Endothelial cell of umbilical vein (primary cell): ENCODE measurements around the gene RABGAP1. TPM values are rescaled to one million over a fixed set of nuclear protein-coding genes. Genes with fewer than 3 reads are reported as not detected.

Experiments
- BruUV-seq: library from RNA; stranded (reverse); fragments of 400-500 nt; replicated peaks from 2 replicates; lab custom pipeline; 2021; lab: Mats Ljungman, UMichigan
- CTCF ChIA-PET: fragments of 300-600, 350-600 bp; sonication (Branson Sonifier 250); formaldehyde crosslinking; loops from one replicate; lab custom pipeline; 2021; ENCODE audit warnings: antibody characterized with exemption, inconsistent platforms; lab: Charles Lee
- POLR2A ChIA-PET: fragments of 300-600, 350-600 bp; sonication (Branson Sonifier 250); formaldehyde crosslinking; loops from one replicate; lab custom pipeline; 2021; ENCODE audit warnings: antibody characterized with exemption, inconsistent platforms; lab: Charles Lee
- DNase-seq: peaks from one replicate; pipeline ENCODE4 v3.0.0-alpha.2; 2011; ENCODE audit warnings: low read depth, low spot score
- FAIRE-seq: peaks from 2 replicates; lab custom pipeline; 2011; peaks lifted over from hg19 to GRCh38; lab: Jason Lieb, UNC
- H2AFZ ChIP-seq: 2 replicates; pipeline ENCODE4 v1.6.0; 2012; ENCODE audit warnings: low read depth, low read length, control low read depth, inconsistent platforms
- H3K27ac ChIP-seq: 2 replicates; pipeline ENCODE4 v1.5.1; 2011; ENCODE audit warnings: low read depth, mild to moderate bottlenecking, control low read depth, low read length, moderate library complexity; ENCODE audit not compliant: insufficient read depth
- H3K27me3 ChIP-seq, 2 experiments: 2 replicates each; pipeline versions ENCODE4 v1.6.0 to v1.6.1; 2011; ENCODE audit warnings: low read length in 2 of 2, mixed read lengths in 1 of 2; ENCODE audit not compliant: control insufficient read depth in 2 of 2, insufficient read depth in 2 of 2
- H3K36me3 ChIP-seq, 2 experiments: 2 replicates in 1 of 2; 3 replicates in 1 of 2; pipeline ENCODE4 v1.5.1; 2011; ENCODE audit warnings: low read length in 2 of 2, mild to moderate bottlenecking in 1 of 2, moderate library complexity in 1 of 2; ENCODE audit not compliant: control insufficient read depth in 2 of 2, insufficient read depth in 2 of 2; ENCODE audit errors: extremely low read depth in 1 of 2
- H3K4me1 ChIP-seq: 3 replicates; pipeline ENCODE4 v1.5.1; 2011; ENCODE audit warnings: mild to moderate bottlenecking, low read length; ENCODE audit not compliant: control insufficient read depth, insufficient read depth; ENCODE audit errors: extremely low read depth
- H3K4me2 ChIP-seq: 2 replicates; pipeline ENCODE4 v1.6.1; 2011; ENCODE audit warnings: low read length, control low read depth, mixed read lengths; ENCODE audit not compliant: insufficient read depth
- H3K4me3 ChIP-seq, 3 experiments: fragments of 200-600 bp in 1 of 3; sonication (generic), shearing (Covaris generic) in 1 of 3; replicated peaks in 1 of 3; 2 replicates each; pipeline ENCODE4 v1.5.1; 2011 to 2016; ENCODE audit warnings: control low read depth in 3 of 3, low read length in 3 of 3, mild to moderate bottlenecking in 2 of 3, inconsistent platforms in 1 of 3, low read depth in 1 of 3, moderate library complexity in 1 of 3; ENCODE audit not compliant: insufficient read depth in 1 of 3
- H3K79me2 ChIP-seq: 2 replicates; pipeline ENCODE4 v1.6.0; 2012; ENCODE audit warnings: low read length, inconsistent platforms; ENCODE audit not compliant: control insufficient read depth, insufficient read depth
- H3K9ac ChIP-seq: replicated peaks from 2 replicates; pipeline ENCODE3; 2011; ENCODE audit warnings: low read length, control low read depth; ENCODE audit not compliant: insufficient read depth; ENCODE audit errors: extremely low read depth
- H3K9me1 ChIP-seq: replicated peaks from 3 replicates; pipeline ENCODE4 v1.6.0; 2011; ENCODE audit warnings: mild to moderate bottlenecking, low read length; ENCODE audit not compliant: control insufficient read depth, insufficient read depth; ENCODE audit errors: extremely low read depth
- H3K9me3 ChIP-seq: replicated peaks from 2 replicates; pipeline ENCODE4 v1.5.1; 2012; ENCODE audit warnings: low read length, inconsistent platforms; ENCODE audit not compliant: control insufficient read depth, insufficient read depth
- H4K20me1 ChIP-seq: replicated peaks from 2 replicates; pipeline ENCODE3; 2011; ENCODE audit warnings: mild to moderate bottlenecking, low read length; ENCODE audit not compliant: control insufficient read depth, insufficient read depth; ENCODE audit errors: extremely low read depth
- MYC ChIP-seq: IDR thresholded peaks from one replicate; pipeline ENCODE4 v1.6.1; 2011; ENCODE audit warnings: mild to moderate bottlenecking, low read depth, low read length
- POLR2A ChIP-seq: IDR thresholded peaks from 2 replicates; pipeline ENCODE4 v1.6.1; 2012; ENCODE audit warnings: low read depth, mild to moderate bottlenecking, control low read depth, low read length
- dilution Hi-C: fragments of 300-500 bp; cut with MboI; formaldehyde crosslinking; loops from one replicate; pipeline ENCODE4 v1.15.0; 2019; ENCODE audit warnings: low sequenced_read_pairs; ENCODE audit not compliant: extremely low pct_ligation_motif_present
- intact Hi-C: fragments of 100-400 bp; cut with micrococcal nuclease; formaldehyde crosslinking; loops from one replicate; pipeline ENCODE4 v1.10.0; 2022
- polyA plus RNA-seq, 4 experiments: library from polyadenylated mRNA; depleted of rRNA in 3 of 4; stranded (reverse) in 3 of 4; unstranded in 1 of 4; fragments of >200 nt; gene quantifications; 2 replicates each; pipeline versions ENCODE4 v1.2.1 to v1.2.3, GENCODE V29; 2011 to 2012; ENCODE audit warnings: missing spikeins in 1 of 4
- total RNA-seq: library from RNA; stranded (reverse); gene quantifications from 2 replicates; pipeline ENCODE4 v1.2.3, GENCODE V29; 2021
- TF ChIP-seq, protein P1 (sequence below), 2 donors: IDR thresholded peaks; 1 replicate in 1 of 2; 2 replicates in 1 of 2; pipeline ENCODE4 v1.5.1; 2011; ENCODE audit warnings: low read length in 2 of 2, mild to moderate bottlenecking in 2 of 2, moderate library complexity in 2 of 2, control low read depth in 1 of 2, inconsistent platforms in 1 of 2, low read depth in 1 of 2; ENCODE audit not compliant: insufficient read depth in 1 of 2; ENCODE audit errors: extremely low read depth in 1 of 2

The RABGAP1 gene
- total and polyA plus RNA-seq, 2 donors (not counting 3 experiments of a cell fraction or from before 2014, with no cell fraction given), result 19.0 to 53.6 TPM

- BruUV-seq, result no TSS peak
- dilution Hi-C loops, result no loop called here
- peaks cover 11 to 34% of the 10 kb centered on the region in 2 experiments for H3K36me3 ChIP-seq
- H3K9ac ChIP-seq, result no peak overlapping the region
- no peak overlapping the region for H3K27ac ChIP-seq
- DNase-seq (no peak), FAIRE-seq (no peak)
- no peak for TF ChIP-seq MYC
- TF ChIP-seq, protein P1, sequence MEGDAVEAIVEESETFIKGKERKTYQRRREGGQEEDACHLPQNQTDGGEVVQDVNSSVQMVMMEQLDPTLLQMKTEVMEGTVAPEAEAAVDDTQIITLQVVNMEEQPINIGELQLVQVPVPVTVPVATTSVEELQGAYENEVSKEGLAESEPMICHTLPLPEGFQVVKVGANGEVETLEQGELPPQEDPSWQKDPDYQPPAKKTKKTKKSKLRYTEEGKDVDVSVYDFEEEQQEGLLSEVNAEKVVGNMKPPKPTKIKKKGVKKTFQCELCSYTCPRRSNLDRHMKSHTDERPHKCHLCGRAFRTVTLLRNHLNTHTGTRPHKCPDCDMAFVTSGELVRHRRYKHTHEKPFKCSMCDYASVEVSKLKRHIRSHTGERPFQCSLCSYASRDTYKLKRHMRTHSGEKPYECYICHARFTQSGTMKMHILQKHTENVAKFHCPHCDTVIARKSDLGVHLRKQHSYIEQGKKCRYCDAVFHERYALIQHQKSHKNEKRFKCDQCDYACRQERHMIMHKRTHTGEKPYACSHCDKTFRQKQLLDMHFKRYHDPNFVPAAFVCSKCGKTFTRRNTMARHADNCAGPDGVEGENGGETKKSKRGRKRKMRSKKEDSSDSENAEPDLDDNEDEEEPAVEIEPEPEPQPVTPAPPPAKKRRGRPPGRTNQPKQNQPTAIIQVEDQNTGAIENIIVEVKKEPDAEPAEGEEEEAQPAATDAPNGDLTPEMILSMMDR (IDR thresholded peaks at IDR 0.05; ENCODE audit: extremely low read depth in 1 of 2, insufficient read depth in 1 of 2, low read depth in 1 of 2, low read length in 2 of 2), result no peak
- TF ChIP-seq POLR2A, result no peak
- H3K27me3 ChIP-seq, result no peaks in the 10 kb centered on the region
- H3K4me1 ChIP-seq, result no peaks in the 10 kb centered on the region
- no peak overlapping the region for H2AFZ ChIP-seq
- no peaks in the 10 kb centered on the region for H3K9me1 ChIP-seq
- H3K4me2 ChIP-seq, result no peak overlapping the region
- no peaks in the 10 kb centered on the region for H3K9me3 ChIP-seq
- H3K79me2 ChIP-seq, result no peaks in the 10 kb centered on the region
- no peak overlapping the region for H3K4me3 ChIP-seq
- CTCF ChIA-PET, result interaction anchor here (2.9 kb wide), 1 partner anchor 128 kb away, joined by 11 read pairs; no protein-coding TSS in a partner anchor
- POLR2A ChIA-PET, result no interaction called here
- H4K20me1 ChIP-seq, result no peaks in the 10 kb centered on the region
- intact Hi-C loops, result no loop called here
Measured at GRCh38 chr9:123097430-123098095, 156.7 kb downstream of the RABGAP1 start.

GRCh38 chr9:123098096-123098459 is 157.3 kb downstream of the RABGAP1 start:
- Histone ChIP-seq H3K36me3 (peaks cover 11 to 35% of the 10 kb centered on the region in 2 experiments), H3K4me1 (no peaks in the 10 kb centered on the region), H3K4me3 (no peak overlapping the region), H3K9me3 (no peaks in the 10 kb centered on the region), H3K9me1 (no peaks in the 10 kb centered on the region), H3K27me3 (no peaks in the 10 kb centered on the region), H3K79me2 (no peaks in the 10 kb centered on the region), H3K9ac (no peak overlapping the region), H3K4me2 (no peak overlapping the region), H4K20me1 (no peaks in the 10 kb centered on the region), H2AFZ (no peak overlapping the region), H3K27ac (no peak overlapping the region)
- FAIRE-seq (no peak), DNase-seq (no peak)
- TF ChIP-seq POLR2A, result no peak
- dilution Hi-C loops, result no loop called here
- POLR2A ChIA-PET, result no interaction called here
- CTCF ChIA-PET, result interaction anchor here (2.9 kb wide), 1 partner anchor 127 kb away, joined by 11 read pairs; no protein-coding TSS in a partner anchor
- intact Hi-C loops, result no loop called here
- BruUV-seq, result no TSS peak
